ENCODE results near the gene PHACTR1. TPM values are rescaled to one million over a fixed set of nuclear protein-coding genes. Genes with fewer than 3 reads are reported as not detected.

Gene PHACTR1
- total RNA-seq, 1 donor from 2014 or later: 50.7 TPM

DNA sequence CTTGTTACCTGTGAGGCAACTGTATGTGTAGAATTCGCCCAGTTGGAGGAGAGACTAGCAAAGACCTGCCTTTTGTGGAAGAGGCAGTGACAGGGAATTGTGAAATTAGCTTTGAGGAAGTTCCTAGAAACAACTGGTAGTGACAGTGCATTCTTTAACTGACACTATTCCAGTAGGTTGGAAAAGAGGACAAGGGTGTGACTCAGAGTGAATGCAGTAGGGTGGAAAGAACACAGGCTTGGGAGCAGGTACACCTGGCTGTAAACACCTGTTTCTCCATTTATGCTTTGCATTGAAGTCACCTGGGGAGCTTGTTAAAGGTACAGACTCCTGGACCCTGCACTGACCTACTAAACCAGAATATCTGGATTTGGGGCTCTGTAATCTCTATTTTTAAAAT is 295.7 kb downstream of the PHACTR1 start:
- Mint-ChIP-seq H3K27ac (ENCODE audit: unreplicated experiment) (no peak overlapping the region), H3K4me3 (ENCODE audit: unreplicated experiment) (peak overlapping the region; percentile 35), H3K27me3 (ENCODE audit: unreplicated experiment) (peaks cover 19% of the 10 kb centered on the region), H3K9me3 (ENCODE audit: unreplicated experiment) (peaks cover 6% of the 10 kb centered on the region), H3K36me3 (ENCODE audit: unreplicated experiment) (no peaks in the 10 kb centered on the region), H3K4me1 (ENCODE audit: low read depth, unreplicated experiment) (no peaks in the 10 kb centered on the region)
- TF ChIP-seq, protein P1, sequence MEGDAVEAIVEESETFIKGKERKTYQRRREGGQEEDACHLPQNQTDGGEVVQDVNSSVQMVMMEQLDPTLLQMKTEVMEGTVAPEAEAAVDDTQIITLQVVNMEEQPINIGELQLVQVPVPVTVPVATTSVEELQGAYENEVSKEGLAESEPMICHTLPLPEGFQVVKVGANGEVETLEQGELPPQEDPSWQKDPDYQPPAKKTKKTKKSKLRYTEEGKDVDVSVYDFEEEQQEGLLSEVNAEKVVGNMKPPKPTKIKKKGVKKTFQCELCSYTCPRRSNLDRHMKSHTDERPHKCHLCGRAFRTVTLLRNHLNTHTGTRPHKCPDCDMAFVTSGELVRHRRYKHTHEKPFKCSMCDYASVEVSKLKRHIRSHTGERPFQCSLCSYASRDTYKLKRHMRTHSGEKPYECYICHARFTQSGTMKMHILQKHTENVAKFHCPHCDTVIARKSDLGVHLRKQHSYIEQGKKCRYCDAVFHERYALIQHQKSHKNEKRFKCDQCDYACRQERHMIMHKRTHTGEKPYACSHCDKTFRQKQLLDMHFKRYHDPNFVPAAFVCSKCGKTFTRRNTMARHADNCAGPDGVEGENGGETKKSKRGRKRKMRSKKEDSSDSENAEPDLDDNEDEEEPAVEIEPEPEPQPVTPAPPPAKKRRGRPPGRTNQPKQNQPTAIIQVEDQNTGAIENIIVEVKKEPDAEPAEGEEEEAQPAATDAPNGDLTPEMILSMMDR (IDR thresholded peaks at IDR 0.05; ENCODE audit: partially characterized antibody, unreplicated experiment): no peak
- no peak for DNase-seq

DNA sequence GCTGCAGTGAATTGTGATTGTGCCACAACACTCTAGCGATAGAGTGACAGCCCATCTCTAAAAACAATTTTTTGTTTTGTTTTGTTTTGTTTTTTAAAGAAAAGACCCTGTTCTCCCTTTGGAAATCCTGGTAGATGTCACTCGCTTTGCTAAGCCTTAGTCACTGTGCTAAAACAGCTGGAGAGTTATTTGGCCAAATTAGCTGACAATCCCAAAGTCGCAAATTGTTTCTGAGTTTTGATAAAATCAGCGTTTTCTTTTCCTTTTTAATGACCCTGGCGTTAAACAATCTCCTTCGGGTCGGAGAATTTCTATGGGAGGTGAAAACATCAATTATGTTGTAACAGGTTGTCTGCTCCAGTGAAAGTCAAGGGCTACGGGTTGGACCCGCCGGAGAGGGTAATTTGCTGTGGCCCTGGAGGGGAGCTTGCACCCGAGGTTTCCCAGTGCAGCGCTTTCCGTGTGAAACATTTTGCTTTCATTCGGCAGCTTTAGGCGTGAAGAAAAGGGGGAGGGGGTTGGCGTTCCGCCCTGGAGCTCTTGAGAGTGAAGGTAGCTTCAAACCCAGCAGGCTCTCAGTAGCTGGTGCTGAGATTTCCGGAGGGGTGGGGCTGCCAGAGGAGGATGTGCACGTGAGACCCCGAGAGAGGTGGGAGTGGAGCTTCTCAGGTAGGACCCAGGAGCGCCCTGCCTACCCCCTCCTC is 296.6 kb downstream of the PHACTR1 start:
- Mint-ChIP-seq H3K4me1 (ENCODE audit: low read depth, unreplicated experiment) (no peaks in the 10 kb centered on the region), H3K4me3 (ENCODE audit: unreplicated experiment) (peak overlapping the region; percentile 98), H3K36me3 (ENCODE audit: unreplicated experiment) (no peaks in the 10 kb centered on the region), H3K27me3 (ENCODE audit: unreplicated experiment) (peaks cover 19% of the 10 kb centered on the region), H3K9me3 (ENCODE audit: unreplicated experiment) (peaks cover 6% of the 10 kb centered on the region), H3K27ac (ENCODE audit: unreplicated experiment) (no peak overlapping the region)
- DNase-seq: peak; percentile 42
- TF ChIP-seq, protein P1 (IDR thresholded peaks at IDR 0.05; ENCODE audit: partially characterized antibody, unreplicated experiment): no peak

DNA sequence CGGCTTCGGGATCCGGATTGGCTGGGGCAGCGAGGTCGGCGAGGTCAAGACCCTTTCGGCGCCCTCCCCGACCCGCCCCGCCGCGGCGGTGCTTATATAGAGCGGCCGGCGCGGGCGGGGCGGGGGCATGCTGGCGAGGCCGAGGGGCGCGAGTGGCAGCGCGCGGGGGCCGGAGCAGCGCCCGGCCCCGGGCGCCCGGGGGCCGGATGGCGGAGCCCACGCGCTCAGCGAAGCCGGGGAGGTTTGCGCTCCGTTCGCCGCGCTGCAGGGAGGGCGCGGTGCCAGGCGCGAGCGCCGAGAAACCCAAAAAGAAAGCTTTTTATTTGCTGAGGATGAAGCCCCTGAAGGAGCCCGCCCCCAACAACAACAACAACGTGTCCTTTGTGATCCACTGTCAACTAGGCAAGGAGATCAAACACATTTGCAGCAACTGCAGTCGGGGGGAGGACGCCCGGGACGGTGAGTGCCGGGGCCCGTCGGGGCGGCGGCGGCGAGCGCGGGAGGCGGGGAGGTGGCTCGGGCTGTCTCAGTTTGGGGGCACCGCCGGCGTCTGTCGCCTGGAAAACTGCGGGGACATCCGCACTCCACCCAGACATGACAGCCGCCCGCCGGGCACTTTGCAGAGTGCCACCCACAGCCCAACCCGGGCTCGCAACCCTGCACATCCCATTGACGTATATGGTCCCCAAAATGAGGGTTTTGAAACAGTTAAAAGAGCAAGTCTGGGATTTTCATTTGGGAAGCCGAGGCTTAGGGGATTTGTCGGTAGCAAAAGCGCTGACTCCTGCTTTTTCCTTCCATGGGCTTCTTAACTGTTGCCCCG is 297.3 kb downstream of the PHACTR1 start:
- H3K4me1 Mint-ChIP-seq (ENCODE audit: low read depth, unreplicated experiment): no peaks in the 10 kb centered on the region
- no peaks in the 10 kb centered on the region for H3K36me3 Mint-ChIP-seq (ENCODE audit: unreplicated experiment)
- peak; percentile 26 for DNase-seq
- TF ChIP-seq, protein P1 (IDR thresholded peaks at IDR 0.05; ENCODE audit: partially characterized antibody, unreplicated experiment): no peak
- H3K9me3 Mint-ChIP-seq (ENCODE audit: unreplicated experiment): peaks cover 3% of the 10 kb centered on the region
- H3K27me3 Mint-ChIP-seq (ENCODE audit: unreplicated experiment): peaks cover 17% of the 10 kb centered on the region
- peak overlapping the region; percentile 98 for H3K4me3 Mint-ChIP-seq (ENCODE audit: unreplicated experiment)
- H3K27ac Mint-ChIP-seq (ENCODE audit: unreplicated experiment): no peak overlapping the region

DNA sequence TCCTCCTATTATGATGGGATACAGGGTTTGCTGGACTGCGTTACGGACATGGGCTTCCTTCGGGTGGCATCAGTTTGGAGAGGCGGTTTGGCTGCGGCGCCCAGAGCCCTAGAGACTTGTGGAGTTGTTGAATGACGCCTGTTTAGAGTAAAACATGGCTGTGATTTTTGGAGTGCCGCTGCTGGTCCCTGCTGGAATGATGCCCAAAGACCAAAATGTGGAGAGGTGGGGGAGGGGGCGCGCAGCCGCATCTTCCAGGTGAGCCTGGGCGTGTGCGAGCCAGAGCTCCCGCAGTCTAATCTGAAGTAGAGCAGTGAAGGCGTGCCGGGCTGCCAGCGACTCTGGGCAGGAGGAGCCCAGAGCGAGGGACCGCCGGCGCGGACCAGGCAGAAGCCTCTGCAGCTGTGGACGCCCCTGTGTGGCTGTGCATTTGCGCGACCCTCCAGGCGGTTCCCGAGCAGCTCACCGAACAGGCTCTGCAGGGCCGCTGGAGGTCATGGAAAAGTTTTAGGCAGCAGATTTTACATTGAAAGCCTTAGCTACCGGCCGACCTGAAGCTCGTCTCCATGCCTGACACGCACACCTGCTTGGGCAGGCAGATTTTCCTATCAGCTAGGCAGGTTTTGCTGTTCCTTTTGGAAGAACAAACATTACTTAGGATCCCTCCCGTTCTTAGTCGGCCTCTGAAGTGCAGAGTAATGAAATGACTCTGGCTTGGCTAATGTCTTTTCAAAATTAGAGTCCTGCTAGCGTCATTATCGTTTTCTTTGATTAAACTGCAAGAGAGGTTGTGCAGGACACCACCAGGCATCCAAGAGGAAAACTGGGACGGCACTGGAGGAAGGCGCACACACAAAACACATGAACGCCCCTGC is 298.2 kb downstream of the PHACTR1 start:
- H3K4me1 Mint-ChIP-seq (ENCODE audit: low read depth, unreplicated experiment): no peaks in the 10 kb centered on the region
- DNase-seq: peak; percentile 41
- H3K4me3 Mint-ChIP-seq (ENCODE audit: unreplicated experiment): peak overlapping the region; percentile 82
- peaks cover 15% of the 10 kb centered on the region for H3K27me3 Mint-ChIP-seq (ENCODE audit: unreplicated experiment)
- no peak overlapping the region for H3K27ac Mint-ChIP-seq (ENCODE audit: unreplicated experiment)
- H3K36me3 Mint-ChIP-seq (ENCODE audit: unreplicated experiment): no peaks in the 10 kb centered on the region
- H3K9me3 Mint-ChIP-seq (ENCODE audit: unreplicated experiment): peaks cover 2% of the 10 kb centered on the region
- TF ChIP-seq, protein P1 (IDR thresholded peaks at IDR 0.05; ENCODE audit: partially characterized antibody, unreplicated experiment): no peak

All from glutamatergic neuron (in vitro differentiated cells).